GM18517 (cell line): ENCODE data around the gene C1GALT1C1L.
"Not testable (repeated sequence)": the region's sequence is repeated elsewhere in the genome, so short reads cannot be mapped to it uniquely, and the experiment has no call there.

Experiments
- ATAC-seq: cut with Tn5 transposase; IDR thresholded peaks from one replicate; pipeline ENCODE4 v1.9.1; 2021; ENCODE audit warnings: mild to moderate bottlenecking, moderate library complexity; ENCODE audit not compliant: unreplicated experiment

The C1GALT1C1L gene

DNA sequence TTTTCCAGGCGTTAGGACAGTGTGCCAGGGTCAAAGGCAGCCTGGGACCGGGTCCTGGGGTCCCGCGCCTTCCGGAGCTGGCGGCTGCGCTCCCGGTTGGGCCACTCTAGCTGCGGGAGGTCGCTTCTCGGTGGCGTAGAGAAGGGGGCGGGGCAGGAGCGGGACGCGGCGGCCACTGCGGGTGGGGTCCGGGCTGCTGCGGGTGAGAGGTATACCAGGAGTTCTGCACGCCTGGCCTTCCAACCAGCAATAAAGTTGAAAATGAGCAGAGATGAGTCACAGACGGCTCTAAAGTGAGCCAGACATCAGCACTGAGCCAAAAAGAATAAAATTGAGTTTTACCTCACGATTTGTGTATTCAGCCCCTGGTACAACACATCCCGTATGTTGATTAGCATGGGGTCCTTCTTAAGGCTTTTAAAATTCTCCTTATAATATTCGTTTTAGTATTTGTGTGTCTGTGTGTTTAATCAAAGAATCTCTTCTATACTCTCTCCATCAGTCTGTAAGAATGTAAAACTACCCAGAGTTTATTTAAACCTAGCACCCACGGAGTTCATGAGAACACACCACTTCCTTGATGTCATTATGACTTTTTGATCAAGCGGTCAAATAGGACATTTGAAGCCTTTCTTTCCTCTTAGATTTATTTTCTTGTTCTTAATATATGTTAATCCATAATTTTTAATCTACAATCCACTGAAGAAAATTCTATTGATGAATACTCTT lies at the start of gene C1GALT1C1L:
TSS of gene C1GALT1C1L (minus strand) at position 108 of the 729 bp plus-strand sequence. CDS start at position 1, 107 bp downstream.
- ATAC-seq, result no peak

DNA sequence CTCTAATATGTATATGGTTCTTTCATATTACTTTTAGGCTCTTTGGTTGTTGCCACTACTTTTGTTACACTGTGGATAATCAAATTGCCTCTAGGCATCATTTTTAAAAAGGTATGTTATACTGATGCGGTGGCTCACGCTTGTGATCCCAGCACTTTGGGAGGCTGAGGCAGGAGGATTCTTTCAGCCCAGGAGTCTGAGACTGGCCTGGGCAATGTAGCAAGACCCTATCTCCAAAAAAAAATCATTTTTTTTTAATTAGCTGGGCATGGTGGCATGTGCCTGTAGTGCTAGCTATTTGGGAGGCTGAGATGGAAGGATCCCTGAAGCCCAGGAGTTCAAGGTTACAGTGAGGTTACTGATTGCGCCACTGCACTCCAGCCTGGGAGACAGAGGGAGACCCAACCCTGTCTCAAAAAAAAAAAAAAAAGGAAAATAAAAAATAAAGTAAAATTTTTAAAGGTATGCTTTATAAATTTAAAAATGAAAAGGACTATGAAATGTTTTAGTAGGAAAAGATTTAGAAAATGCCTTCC lies 49.5 kb upstream of the C1GALT1C1L start:
- no peak for ATAC-seq

DNA sequence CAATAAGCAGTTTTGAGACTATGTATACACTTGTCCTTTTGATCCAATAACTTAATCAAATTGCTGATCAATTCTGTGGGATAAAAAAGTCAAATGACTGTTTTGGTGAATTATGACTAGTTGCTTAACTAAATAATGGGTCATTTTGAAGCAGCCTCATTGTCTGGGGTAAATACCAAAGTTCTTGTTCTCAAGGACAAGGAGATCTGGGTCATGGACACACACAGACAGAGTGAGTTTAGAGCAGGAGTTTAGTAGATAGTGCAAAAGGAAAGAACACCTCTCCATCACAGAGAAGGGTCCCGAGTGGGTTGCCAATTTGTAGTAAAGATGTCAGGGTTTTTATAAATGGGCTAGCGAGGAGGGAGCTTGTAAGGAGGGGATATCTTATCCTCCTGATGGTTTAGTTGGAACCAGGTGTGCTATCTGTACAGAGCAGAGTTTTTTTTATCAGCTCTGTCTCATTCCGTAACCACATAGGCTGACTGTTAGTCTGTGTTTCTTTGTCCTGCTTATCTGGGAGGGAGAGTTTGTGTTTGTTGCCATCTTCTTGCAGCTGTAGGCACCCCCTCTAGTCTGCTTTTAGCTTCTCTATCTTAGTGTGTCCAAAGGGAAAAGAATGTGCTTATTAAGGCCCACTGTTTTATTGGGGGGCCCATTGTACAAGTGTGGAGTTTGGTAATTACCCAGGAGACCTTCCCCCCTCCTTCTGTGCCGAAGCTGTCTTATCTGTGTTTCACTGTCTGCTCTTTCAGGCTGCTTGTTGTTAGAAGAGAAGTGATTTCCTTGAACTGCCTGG lies 48.7 kb upstream of the C1GALT1C1L start:
- no peak for ATAC-seq

DNA sequence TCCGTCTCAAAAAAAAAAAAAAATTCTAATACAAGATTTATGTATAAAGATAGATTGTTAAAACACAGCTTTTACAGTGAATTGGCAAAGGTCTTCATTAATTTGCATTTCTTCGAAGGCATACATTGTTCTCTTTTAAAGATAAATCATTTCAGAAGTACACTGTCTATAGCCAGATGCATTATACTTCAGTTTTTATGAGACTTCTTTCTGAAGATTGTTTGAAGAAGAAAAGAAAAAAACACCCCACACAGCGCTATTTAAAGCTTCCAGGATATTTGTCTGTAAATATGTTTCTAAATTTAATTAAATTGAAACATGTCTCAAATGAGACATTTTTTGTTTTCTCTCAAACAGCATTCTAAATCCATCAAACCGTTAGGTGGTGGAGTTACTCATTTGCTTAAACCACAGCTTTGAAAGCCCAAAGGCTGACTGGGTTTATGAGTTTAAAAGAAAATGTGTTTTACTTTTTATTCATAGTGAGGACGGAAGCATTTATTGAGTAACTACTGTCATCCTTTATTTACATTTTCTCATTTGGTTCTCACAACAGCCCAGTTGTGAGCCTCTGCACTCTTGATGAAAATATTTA lies 42.4 kb upstream of the C1GALT1C1L start:
- ATAC-seq, result peak; percentile 45

DNA sequence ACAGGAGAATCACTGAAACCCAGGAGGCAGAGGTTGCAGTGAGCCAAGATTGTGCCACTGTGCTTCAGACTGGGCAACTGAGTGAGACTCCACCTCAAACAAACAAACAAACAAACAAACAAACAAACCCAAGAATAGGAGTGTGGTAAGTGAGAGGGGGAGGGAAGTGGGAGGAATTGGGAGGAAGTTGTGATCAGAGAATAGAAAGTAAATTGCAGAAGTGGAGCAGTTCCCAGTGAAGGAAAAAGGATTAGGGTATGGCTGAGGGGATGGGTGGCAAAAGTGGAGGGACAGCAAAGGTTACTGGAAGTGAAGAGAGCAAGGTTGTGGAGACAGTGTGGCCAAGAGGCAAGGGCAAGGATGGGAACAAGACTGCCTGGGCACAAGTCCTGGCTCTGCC lies 41.1 kb upstream of the C1GALT1C1L start:
- no peak for ATAC-seq

DNA sequence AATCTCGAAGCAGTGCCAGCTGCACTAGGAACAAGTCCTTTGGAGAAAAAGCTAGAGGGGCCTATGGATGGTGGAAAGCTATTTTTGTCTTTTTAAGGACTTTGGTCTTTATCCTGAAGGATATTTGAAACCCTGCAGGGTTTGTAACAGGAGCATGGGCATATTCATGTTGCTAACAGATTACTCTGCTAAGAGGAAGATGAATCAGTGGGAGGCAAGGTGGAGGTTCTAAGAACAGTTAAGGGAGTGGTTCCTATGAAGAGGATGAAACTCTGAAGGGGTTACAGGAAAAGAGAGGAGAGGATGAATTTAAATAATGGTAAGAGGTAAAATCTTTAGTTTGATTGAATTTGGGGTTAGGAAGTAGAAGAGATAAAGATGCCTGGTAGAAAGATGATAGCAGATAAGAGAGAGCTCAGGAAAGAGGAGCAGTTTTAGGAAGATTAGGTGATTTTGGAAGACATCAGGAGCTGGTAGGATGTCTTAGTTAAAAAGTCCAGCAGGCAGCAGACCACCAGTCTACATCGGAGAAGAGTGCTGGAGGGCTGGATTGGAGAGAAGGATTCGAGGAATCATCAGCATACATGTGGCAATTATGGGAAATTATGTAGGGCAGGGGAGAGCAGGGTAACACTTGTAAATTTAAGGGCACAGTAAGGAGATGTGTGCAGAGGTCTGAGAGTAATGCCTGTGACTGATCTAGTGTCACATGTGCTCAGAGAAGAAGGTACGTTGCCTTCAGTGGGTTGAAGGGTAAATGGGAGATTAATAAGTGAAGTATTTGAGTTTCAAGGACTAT lies 39.3 kb upstream of the C1GALT1C1L start:
- no peak for ATAC-seq

DNA sequence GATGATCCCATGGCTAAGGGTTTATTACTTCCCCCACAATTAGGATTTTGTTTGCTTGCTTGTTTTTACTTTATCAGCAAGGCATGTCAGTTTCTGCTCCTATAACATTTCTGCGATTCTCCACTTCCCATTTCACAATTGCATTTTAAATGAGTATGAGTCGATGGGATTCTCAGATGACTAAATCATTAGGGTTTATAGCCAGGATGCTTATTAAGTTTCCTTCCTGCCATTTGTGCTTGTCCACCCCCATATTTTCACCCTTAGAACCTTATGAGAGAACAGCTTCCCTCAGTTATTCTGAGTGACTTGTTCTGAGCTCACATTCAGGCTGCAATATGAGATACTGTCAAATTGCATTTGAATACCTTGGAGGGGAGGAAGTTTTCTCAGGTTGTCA lies 37.9 kb upstream of the C1GALT1C1L start:
- no peak for ATAC-seq

DNA sequence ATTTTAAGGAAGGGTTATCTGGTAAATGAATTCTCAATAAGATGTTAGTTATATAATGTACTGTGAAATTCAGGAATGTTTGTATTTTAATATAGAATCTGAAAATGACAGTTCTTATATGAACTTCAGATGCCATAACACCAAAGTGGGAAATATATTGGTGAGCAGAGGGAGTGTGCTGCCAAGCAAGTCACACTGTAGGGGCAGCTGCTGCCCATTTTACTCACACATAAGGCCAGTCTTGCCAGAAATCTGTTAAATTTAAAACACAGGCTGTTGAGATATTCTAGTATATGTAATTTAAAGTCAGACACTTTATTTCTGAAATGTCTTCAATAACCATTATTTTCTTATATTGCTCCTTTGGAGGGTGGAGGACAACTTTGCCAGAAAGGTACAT lies 34.6 kb upstream of the C1GALT1C1L start:
- no peak for ATAC-seq

DNA sequence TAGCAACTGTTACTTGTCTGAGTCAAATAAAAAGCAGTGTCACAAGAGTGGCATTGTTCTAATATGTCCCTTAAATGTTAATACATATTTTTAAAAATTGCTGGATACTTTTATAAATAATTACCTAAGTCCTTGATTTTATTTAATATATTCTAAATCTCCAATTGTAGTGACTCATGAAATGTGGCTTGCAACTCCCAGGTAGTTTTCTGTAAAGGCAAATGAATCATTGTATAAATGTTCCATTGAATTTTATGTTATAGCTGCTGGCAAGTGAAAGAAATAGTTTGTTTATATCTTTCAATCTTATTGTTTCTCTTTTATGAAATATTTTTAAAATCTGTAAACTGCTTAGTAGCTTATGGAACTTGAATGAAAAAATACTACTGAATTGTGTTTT lies 32.7 kb upstream of the C1GALT1C1L start:
- ATAC-seq, result no peak

DNA sequence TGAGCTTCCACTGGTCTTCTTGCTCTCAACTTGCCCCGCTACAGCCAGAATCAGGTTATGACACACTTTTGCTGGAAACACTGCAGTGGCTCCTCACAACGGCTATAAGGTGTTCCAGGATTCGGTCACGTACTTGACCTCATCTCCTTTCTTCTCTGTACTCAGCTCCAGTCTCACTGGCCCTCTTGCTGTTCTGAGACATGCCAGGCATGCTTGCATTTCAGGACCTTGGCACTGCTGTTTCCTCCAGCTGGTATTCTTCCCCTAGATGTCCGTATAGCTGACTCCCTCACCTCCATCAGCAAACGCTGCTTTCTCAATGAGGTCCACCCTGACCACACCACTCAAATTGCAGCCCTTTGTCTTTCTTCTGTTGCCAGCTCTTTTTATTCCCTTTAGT lies 31.9 kb upstream of the C1GALT1C1L start:
- no peak for ATAC-seq

DNA sequence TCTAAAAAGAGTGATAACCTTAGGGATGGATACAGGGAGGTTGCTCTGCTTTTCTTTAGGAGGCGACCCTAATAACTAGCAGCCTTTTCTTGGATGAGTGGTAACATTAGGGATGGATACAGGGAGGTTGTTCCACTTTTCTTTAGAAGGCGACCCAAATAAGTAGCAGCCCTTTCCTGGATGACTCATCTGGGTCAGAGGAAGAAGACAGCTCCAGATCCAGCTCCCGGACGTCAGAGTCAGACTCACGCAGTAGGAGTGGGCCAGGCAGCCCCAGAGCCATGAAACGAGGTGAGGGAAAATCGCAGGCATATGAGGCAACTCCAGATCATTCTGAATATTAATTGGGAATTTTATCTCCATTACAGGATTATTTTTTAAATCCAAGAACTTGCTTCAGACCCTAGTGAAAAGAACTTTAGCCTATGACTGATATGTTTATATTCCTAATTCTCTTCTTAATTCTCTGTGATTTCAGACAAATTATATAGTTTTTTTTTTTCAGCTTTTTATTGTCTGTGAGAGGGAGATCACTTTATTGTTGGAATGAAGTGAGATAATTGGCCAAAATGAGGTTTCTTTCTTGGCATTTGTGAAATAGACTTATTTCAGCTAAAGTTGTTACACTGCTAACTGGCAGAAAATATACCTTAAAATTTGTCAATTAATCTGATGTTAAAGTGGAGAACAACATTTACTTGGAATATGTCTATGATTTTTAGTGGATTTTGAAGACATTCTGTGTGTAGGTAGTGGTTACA lies 31.2 kb upstream of the C1GALT1C1L start:
- ATAC-seq, result no peak

DNA sequence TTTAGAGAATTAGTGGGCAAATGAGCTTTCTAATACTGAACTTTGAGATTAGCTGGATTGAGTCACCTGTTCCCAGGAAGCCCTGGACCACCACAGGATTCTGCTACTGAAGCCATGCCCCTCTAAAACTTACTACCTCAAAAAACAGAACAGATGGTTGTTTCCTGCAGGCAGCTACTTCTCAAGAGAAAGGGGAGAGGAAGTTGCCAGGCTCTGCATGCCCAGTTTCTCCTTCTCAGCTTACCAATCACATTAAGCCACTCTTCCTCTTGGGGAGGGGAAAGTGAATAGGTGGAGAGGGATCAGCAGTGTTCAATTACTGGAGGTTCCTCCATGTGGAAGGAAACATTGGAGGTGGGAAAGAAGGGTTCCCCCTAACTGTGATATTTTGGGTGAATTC lies 24.9 kb upstream of the C1GALT1C1L start:
- no peak for ATAC-seq

DNA sequence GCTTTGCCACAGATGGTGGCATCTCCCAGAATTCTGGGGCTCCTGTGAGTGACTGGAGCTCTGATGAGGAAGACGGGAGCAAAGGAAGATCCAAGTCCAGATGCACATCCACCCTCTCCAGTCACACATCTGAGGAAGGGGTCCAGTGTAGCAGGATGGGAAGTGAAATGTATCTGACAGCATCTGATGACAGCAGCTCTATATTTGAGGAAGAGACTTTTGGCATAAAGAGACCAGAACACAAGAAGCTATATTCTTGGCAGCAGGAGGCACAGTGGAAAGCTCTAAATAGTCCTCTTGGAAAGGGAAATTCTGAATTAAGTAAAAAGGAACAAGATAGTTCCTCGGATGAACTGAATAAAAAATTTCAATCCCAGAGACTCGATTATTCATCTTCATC lies 23.5 kb upstream of the C1GALT1C1L start:
- ATAC-seq, result no peak

DNA sequence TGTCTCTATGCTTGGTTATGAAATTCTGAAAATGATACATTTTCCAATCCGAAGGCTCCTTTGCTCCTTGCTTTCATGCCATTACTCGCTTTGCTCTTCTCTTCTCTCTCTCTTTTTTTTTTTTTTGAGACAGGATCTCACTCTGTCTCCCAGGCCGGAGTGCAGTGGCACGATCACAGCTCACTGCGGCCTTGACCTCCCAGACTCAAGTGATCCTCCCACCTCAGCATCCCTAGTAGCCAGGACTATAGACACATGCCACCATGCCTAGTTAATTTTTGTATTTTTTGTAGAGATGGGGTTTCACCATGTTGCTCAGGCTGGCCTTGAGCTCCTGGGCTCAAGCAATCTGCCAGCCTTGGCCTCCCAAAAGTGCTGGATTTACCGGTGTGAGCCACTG lies 21.9 kb upstream of the C1GALT1C1L start:
- ATAC-seq, result not testable (repeated sequence)

DNA sequence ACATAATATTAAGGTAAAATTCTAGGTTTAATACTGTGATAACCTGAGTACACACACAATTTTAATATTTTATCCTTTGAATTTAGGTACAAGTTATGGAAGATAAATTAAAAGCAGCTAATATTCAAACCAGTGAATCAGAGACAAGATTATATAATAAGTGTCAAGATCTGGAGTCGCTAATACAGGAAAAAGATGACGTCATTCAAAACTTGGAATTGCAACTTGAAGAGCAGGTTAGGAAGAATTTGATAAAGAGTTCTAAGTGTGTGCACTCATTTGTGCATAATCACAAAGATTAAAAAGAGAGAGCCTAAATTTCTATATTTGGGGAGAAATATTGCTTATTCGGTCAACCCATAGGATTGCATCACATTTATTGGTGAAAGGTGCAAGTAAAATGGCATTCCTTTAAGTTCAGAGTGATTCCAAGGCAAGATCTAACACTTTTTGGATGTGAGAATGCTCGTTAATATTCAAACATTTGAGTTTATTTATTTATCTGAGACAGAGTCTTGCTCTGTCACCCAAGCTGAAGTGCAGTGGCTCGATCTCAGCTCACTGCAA lies 16.3 kb upstream of the C1GALT1C1L start:
- ATAC-seq, result no peak

DNA sequence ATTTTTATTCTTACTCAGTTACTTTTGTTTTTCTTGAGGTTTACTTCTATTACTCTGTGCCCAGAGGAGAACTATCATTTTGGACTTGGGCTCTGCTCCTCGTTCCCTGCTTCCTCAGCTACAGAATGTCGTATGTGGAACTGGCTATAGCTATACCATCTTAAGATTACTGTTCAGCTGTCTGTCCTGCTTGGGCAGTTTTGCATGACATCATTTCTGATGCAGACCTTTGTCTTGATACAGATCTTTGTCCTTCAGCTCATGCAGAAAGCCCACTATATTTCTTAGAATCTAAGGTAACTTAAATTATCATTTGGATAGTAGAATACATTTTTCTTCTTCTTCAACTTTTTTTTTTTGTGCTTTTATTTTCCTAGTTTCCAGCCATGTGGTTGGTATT lies 13.8 kb upstream of the C1GALT1C1L start:
- no peak for ATAC-seq

DNA sequence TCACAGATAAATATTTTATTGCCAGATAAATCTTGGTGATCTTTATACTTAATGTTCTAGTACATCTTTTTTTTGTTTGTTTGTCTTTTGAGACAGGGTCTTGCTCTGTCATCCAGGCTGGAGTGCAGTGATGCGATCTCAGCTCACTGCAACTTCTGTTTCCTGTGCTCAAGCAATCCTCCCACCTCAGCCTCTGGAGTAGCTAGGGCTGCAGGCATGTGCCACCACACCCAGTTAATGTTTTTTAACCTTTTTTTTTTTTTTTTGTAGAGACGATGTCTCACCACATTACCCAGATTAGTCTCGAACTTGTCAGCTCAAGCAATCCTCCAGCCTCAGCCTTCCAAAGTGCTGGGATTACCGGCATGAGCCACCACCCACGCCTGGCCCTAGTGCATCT lies 9.1 kb upstream of the C1GALT1C1L start:
- no peak for ATAC-seq

DNA sequence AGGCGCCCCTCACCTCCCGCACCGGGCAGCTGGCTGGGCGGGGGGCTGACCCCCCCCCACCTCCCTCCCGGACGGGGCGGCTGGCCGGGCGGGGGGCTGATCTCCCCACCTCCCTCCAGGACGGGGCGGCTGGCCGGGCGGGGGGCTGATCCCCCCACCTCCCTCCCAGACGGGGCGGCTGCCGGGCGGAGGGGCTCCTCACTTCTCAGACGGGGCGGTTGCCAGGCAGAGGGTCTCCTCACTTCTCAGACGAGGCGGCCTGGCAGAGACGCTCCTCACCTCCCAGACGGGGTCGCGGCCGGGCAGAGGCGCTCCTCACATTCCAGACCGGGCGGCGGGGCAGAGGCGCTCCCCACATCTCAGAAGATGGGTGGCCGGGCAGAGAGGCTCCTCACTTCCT lies 1.6 kb upstream of the C1GALT1C1L start:
- not testable (repeated sequence) for ATAC-seq

DNA sequence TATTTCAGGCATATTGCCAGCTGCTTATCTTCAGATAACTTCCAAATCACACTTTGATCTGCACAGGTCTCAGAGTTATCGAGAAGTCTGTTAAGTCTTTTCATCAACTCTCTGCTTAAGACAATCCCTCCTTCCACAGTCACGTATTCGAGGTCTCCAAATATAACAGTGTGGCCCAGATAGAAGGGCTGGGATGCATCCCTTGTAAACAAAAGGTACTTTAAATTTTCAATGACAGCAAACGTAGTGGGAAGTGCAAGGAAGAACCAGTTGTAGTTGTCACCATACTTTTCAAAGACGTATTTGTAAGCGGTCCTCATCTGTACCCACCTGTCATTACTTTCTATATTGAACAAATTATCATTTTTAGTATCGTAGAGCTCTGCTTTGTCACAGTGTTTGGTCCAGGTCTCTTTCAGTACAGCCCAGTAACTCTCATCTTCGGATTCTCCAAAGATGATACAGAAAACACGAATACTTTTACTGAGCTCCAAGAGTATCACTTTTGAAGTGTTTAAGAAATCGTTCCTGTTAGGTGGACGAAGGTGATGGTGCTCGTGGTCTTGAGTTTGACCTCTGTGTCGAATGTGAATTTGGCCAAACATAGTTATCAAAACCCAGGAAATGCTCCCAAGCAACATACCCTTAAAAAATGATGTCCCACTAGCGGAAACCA lies 445 bp downstream of the C1GALT1C1L start:
- ATAC-seq, result no peak
